Measurements from ENCODE around the gene PKP1.

The PKP1 gene

DNA sequence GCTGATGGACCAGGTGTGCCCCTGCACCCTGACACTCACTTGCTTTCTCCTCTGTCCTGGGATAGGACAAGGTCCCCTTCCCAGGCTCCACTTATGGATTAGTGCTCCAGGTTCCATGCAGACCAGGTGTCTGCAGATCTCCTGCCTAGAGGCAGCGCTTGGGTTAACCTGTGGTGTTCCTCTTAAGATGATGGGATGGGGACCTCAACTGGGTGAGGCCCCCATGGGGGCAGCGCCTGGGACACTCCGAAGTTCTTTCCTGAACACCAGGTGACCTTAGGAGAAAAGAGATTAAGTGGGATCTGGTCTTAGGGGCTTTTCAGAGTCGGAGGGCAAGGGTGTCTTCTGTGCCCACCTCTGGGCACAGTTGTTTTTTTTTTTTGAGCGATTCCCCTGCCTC lies 72.9 kb downstream of the PKP1 start:
- no peak for FAIRE-seq

DNA sequence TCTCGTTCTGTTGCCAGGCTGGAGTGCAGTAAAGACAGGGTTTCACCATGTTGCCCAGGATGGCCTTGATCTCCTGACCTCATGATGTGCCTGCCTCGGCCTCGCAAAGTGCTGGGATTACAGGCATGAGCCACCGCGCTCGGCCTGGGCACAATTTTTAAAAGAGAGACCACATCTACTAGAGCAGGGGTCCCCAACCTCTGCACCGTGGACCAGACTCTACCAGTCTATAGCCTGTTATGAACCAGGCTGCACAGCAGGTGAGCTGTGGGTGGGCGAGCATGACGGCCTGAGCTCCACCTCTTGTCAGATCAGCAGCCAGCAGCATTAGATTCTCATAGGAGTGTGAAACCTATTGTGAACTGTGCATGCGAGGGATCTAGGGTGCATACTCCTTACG lies 73.4 kb downstream of the PKP1 start:
- no peak for FAIRE-seq

DNA sequence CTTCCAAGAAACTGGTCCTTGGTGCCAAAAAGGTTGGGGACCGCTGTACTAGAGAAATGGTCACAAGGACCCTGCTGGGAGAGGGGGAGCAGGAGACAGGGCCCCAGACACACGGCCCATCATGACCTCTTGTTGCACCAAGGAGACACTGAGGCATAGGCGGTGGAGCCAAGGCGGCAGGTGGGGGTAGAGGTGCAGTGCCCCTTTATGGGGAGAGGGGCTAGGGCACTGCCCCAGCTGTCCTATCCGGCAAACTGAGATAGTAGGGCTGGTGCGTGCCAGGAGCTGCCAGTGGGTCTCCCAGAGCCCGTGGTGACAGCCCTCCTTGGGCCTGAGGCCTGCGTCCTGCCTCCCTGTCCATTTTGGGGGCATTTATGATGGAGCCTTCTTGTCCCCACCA lies 73.9 kb downstream of the PKP1 start:
- FAIRE-seq, result no peak

DNA sequence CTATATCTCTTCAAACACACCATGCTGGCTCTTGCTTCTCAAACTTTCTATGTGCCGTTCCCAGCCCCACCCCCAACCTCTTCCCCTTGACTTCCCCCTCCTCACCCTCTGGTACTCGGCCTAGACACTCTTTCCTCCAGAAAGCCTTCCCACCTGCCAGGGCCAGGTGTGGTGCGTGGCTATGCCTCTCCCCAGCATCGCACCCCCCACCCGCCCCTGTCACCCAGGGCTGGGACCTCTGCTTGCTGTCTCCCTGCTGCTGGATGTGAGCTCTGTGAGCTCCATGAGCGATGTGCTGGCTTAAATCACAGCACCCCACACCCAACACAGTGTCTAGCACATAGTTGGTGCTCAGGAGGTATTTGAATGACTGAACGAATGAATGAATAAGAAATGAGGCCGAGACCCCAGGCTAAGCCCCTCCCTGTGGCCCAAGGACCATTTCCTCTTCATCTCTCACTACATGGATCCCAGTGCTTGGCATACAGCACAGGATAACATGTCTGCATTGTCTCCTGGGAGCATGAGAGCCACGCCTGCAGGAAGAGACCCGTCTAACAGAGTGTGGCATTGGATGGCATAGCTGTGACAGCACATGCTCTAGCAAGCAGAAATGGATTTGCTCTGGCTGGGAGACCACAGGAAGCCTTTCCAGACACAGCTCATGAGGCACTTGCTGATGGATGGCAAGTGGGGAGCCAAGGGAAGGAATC lies 74.5 kb downstream of the PKP1 start:
- FAIRE-seq, result no peak

DNA sequence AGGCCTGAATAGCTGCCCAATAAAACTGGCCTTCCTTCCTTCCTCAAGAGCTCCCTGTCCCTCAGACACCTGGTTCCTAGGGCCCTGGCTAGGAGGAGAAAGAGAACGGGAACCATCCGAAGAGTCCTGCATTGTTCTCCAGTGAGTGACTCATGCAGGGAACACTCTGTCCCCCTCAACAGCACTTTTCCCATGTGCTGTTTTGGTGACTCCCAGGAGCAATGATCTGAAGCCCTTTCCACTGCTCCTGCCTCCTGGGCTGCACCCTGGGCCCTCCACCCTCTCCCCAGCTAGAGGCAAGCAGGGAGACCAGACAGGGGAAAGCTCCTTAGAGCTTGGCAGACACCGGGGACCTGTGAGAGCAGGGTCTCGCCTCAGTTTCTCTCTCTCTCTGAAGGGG lies 75.3 kb downstream of the PKP1 start:
- FAIRE-seq, result no peak

- no peak for FAIRE-seq
Measured at GRCh38 chr1:201359031-201359872, 75.9 kb downstream of the PKP1 start.

- FAIRE-seq, result no peak
Measured at GRCh38 chr1:201359873-201360210, 76.5 kb downstream of the PKP1 start.

DNA sequence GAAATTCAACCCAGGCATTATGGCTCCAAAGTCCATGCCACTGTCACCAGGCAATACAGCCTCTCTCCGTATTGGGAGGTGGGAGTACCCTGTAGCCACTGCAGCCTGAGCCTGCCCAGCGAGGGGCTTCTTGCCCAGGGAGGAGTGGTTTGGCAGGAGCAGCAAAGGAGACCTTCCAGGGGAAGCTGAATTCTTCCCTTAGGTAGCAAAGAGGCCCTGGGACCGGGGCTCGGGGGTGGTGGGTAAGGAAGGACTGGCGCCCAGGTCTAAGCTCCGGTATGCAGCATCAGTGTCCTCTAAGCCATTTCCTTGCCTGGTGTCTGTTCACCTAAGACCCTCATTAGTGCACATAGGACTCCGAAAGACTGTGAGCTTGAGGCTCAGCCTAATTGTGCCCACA lies 77.2 kb downstream of the PKP1 start:
- FAIRE-seq, result no peak

GRCh38 chr1:201360901-201361651 lies 77.8 kb downstream of the PKP1 start:
- no peak for FAIRE-seq

DNA sequence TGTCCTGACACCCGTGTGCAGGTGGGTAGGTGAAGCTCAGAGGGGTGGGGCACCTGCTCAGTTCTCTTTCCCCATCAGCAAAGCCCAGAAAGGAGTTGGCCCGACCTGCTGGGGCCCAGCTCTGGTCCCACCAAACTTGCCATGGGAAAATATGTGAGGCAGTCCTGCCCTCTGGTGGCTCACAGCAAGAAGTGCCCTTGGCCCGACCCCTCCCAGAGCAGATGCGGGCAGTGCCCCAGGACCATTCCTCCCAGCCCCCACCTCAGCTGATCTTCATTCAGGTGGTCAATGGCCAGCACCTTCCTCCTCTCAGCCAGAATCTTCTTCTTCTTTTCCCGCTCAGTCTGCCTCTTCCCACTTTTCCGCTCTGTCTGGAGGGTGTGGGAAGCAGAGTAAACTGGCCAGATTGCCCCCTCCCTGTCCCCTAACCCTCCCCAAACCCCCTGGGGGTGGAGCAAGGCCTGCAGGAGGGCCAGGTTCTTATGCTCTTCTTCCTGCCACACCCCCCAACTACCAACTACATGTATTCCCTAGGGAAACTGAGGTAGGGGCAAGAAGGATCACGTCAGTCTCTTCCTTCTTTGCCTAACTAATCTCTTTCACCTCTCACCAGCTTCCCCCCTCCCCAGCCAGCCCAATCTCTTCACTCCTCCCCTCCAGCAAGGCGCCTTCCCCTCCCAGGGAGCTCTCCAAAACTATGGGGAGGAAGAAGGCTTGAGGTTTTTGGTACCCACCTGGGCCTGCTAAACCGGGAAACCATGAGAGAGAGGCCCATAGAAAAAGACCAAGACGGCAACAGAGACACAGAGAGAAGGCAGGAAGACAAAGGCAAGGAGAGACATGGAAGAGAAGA lies 78.6 kb downstream of the PKP1 start:
- FAIRE-seq, result no peak

- FAIRE-seq, result no peak
Measured at GRCh38 chr1:201362906-201363305, 79.6 kb downstream of the PKP1 start.

DNA sequence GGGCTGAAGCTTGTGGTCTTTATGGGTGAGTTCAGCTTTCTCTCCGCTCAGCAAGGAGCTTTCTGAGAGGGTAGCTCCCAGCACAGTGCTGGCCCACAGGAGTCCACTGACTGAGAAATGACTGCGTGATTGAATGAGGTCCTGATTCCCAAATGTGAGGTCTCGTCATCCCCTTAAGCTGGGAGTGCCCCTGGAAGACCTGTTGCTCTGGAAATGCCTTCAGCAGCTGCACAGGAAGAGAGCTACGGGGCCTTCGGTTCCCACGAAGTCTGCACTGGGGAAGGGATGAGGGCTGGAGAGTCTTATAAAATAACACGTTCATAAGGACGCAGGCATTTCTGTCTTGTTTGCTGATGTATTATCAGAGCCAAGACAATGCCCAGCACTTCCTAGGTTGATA lies 80.2 kb downstream of the PKP1 start:
- FAIRE-seq, result no peak

GRCh38 chr1:201364808-201365105 lies 81.5 kb downstream of the PKP1 start:
- no peak for FAIRE-seq

GRCh38 chr1:201365251-201365650 lies 81.9 kb downstream of the PKP1 start:
- FAIRE-seq, result no peak

DNA sequence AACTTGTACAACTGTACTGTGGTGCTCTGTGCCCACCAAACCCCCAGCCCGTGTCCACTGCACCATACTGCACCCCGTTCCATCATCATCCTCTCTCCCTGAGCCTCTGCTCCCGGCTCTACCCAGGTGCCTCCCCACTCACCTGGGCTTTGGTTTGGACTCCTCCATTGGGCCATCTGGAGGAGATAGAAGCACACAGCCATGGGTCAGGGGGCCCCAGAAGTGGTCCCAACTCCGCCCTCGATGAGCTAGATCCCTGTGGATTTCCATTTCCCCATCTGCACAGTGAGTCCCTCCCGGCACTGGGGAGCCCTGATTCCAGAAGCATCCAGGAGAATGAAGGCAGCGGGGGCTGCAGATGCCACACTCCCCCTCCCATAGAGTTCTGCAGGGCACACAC lies 83.4 kb downstream of the PKP1 start:
- no peak for FAIRE-seq

DNA sequence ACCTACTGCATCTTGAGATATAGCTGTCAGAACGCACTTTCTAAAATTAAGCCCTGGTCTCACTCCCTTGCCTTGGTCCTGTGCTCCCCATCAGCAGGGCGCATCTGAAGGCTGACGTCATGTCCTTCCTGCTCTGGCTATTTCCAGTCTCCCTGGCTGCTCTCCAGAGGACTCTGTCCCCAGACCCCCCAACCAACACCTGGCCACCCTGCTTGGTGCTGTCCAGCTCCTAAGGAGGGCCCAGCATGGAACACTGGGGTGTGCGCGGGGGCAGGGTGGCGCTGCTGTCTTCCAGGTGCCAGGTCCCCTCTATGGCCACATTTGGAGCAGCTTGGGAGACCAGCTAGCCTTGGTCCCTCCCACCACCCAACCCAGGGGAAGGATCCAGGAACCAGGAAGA lies 85.9 kb downstream of the PKP1 start:
- FAIRE-seq, result no peak

DNA sequence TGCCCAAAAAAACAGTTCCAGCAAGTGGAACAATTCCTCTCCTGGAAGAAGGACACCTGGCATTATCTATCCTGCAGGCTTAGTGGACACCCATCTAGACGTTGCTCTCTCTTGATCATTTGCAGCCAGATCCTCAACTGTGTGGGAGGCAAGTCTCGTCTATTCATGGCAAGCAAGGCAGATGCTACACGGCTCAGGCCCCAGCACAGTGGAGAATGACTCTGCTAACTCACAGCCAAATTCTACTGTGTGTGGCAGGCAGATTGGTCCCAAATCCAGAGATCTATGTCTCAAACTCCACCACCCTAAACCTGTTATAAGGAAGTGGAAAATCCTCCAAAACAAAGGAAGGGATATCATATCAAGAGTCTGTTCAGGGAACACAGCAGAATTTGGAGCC lies 87.2 kb downstream of the PKP1 start:
- FAIRE-seq, result no peak

- FAIRE-seq, result no peak
Measured at GRCh38 chr1:201371276-201371675, 88.0 kb downstream of the PKP1 start.

GRCh38 chr1:201371792-201372191 lies 88.5 kb downstream of the PKP1 start:
- no peak for FAIRE-seq

- no peak for FAIRE-seq
Measured at GRCh38 chr1:201374364-201374763, 91.1 kb downstream of the PKP1 start.

- FAIRE-seq, result no peak
Measured at GRCh38 chr1:201375169-201375568, 91.9 kb downstream of the PKP1 start.

DNA sequence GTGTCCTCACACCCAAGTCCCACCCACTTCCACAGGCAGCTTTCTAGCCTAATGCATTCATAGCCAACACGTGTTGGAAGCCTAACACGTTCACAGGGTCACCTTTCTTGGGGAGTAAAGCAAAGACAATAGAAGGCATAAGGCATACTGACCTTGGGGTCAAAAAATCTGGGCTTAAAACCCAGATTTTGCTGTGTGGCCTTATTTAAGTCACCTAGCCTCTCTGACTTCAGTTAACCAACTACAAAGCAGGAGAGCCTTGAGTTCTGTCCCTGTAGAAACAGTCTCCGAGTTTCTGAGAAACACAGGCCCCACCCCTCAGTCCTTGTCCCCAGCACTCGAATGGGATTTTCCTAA lies 92.8 kb downstream of the PKP1 start:
- no peak for FAIRE-seq

All from colon (tissue), 2 donors.